ENCODE measurements around the gene ALG14.

ALG14 gene

GRCh38 chr1:95085376-95085775, 12.6 kb upstream of the ALG14 start:
- DNase-seq (ENCODE audit: insufficient read length) (no peak), FAIRE-seq (no peak)
- TF ChIP-seq POLR2A (IDR thresholded peaks at IDR 0.05; ENCODE audit: low read depth, low read length) (no peak), POLR2AphosphoS5 (IDR thresholded peaks at IDR 0.05; ENCODE audit: low read depth, low read length) (no peak), TAF1 (IDR thresholded peaks at IDR 0.05; ENCODE audit: borderline replicate concordance, low read depth, low read length) (no peak)

- peak; percentile 42 for FAIRE-seq
- TF ChIP-seq POLR2AphosphoS5 (IDR thresholded peaks at IDR 0.05; ENCODE audit: low read depth, low read length): no peak
- TF ChIP-seq POLR2A (IDR thresholded peaks at IDR 0.05; ENCODE audit: low read depth, low read length): no peak
- no peak for TF ChIP-seq TAF1 (IDR thresholded peaks at IDR 0.05; ENCODE audit: borderline replicate concordance, low read depth, low read length)
- no peak for DNase-seq (ENCODE audit: insufficient read length)
These were observed 11.8 kb upstream of the ALG14 start for GRCh38 chr1:95084317-95085176.

- TF ChIP-seq POLR2A (IDR thresholded peaks at IDR 0.05; ENCODE audit: low read depth, low read length): no peak
- TF ChIP-seq POLR2AphosphoS5 (IDR thresholded peaks at IDR 0.05; ENCODE audit: low read depth, low read length): no peak
- no peak for TF ChIP-seq TAF1 (IDR thresholded peaks at IDR 0.05; ENCODE audit: borderline replicate concordance, low read depth, low read length)
- FAIRE-seq (no peak), DNase-seq (ENCODE audit: insufficient read length) (no peak)
These were observed 8.1 kb upstream of the ALG14 start for GRCh38 chr1:95080879-95081278.

GRCh38 chr1:95080446-95080845, 7.7 kb upstream of the ALG14 start:
- no peak for TF ChIP-seq POLR2AphosphoS5 (IDR thresholded peaks at IDR 0.05; ENCODE audit: low read depth, low read length)
- TF ChIP-seq TAF1 (IDR thresholded peaks at IDR 0.05; ENCODE audit: borderline replicate concordance, low read depth, low read length): no peak
- no peak for TF ChIP-seq POLR2A (IDR thresholded peaks at IDR 0.05; ENCODE audit: low read depth, low read length)
- DNase-seq (ENCODE audit: insufficient read length) (no peak), FAIRE-seq (no peak)

GRCh38 chr1:95076034-95076433, 3.3 kb upstream of the ALG14 start:
- DNase-seq (ENCODE audit: insufficient read length) (no peak), FAIRE-seq (no peak)
- TF ChIP-seq POLR2AphosphoS5 (IDR thresholded peaks at IDR 0.05; ENCODE audit: low read depth, low read length) (no peak), POLR2A (IDR thresholded peaks at IDR 0.05; ENCODE audit: low read depth, low read length) (no peak), TAF1 (IDR thresholded peaks at IDR 0.05; ENCODE audit: borderline replicate concordance, low read depth, low read length) (no peak)

GRCh38 chr1:95073446-95073845, 695 bp upstream of the ALG14 start:
- TF ChIP-seq POLR2AphosphoS5 (IDR thresholded peaks at IDR 0.05; ENCODE audit: low read depth, low read length): no peak
- no peak for TF ChIP-seq POLR2A (IDR thresholded peaks at IDR 0.05; ENCODE audit: low read depth, low read length)
- no peak for TF ChIP-seq TAF1 (IDR thresholded peaks at IDR 0.05; ENCODE audit: borderline replicate concordance, low read depth, low read length)
- DNase-seq (ENCODE audit: insufficient read length): no peak
- peak; percentile 46 for FAIRE-seq

- no peak for TF ChIP-seq POLR2AphosphoS5 (IDR thresholded peaks at IDR 0.05; ENCODE audit: low read depth, low read length)
- TF ChIP-seq POLR2A (IDR thresholded peaks at IDR 0.05; ENCODE audit: low read depth, low read length): no peak
- no peak for TF ChIP-seq TAF1 (IDR thresholded peaks at IDR 0.05; ENCODE audit: borderline replicate concordance, low read depth, low read length)
- DNase-seq (ENCODE audit: insufficient read length) (no peak), FAIRE-seq (no peak)
These were observed 634 bp downstream of the ALG14 start for GRCh38 chr1:95072117-95072516.

GRCh38 chr1:95071539-95071938, 1.2 kb downstream of the ALG14 start:
- TF ChIP-seq POLR2AphosphoS5 (IDR thresholded peaks at IDR 0.05; ENCODE audit: low read depth, low read length) (no peak), TAF1 (IDR thresholded peaks at IDR 0.05; ENCODE audit: borderline replicate concordance, low read depth, low read length) (no peak), POLR2A (IDR thresholded peaks at IDR 0.05; ENCODE audit: low read depth, low read length) (no peak)
- DNase-seq (ENCODE audit: insufficient read length): no peak
- FAIRE-seq: no peak

- no peak for TF ChIP-seq TAF1 (IDR thresholded peaks at IDR 0.05; ENCODE audit: borderline replicate concordance, low read depth, low read length)
- TF ChIP-seq POLR2A (IDR thresholded peaks at IDR 0.05; ENCODE audit: low read depth, low read length): no peak
- no peak for TF ChIP-seq POLR2AphosphoS5 (IDR thresholded peaks at IDR 0.05; ENCODE audit: low read depth, low read length)
- DNase-seq (ENCODE audit: insufficient read length): no peak
- no peak for FAIRE-seq
These were observed 3.0 kb downstream of the ALG14 start for GRCh38 chr1:95069710-95070093.

GRCh38 chr1:95068956-95069709, 3.6 kb downstream of the ALG14 start:
- TF ChIP-seq POLR2AphosphoS5 (IDR thresholded peaks at IDR 0.05; ENCODE audit: low read depth, low read length): no peak
- TF ChIP-seq TAF1 (IDR thresholded peaks at IDR 0.05; ENCODE audit: borderline replicate concordance, low read depth, low read length): no peak
- no peak for TF ChIP-seq POLR2A (IDR thresholded peaks at IDR 0.05; ENCODE audit: low read depth, low read length)
- FAIRE-seq (no peak), DNase-seq (ENCODE audit: insufficient read length) (no peak)

- TF ChIP-seq TAF1 (IDR thresholded peaks at IDR 0.05; ENCODE audit: borderline replicate concordance, low read depth, low read length) (no peak), POLR2AphosphoS5 (IDR thresholded peaks at IDR 0.05; ENCODE audit: low read depth, low read length) (no peak), POLR2A (IDR thresholded peaks at IDR 0.05; ENCODE audit: low read depth, low read length) (no peak)
- FAIRE-seq (no peak), DNase-seq (ENCODE audit: insufficient read length) (no peak)
These were observed 5.2 kb downstream of the ALG14 start for GRCh38 chr1:95067568-95067967.
